ENCODE results near the gene UXS1. TPM values are rescaled to one million over a fixed set of nuclear protein-coding genes. Genes with fewer than 3 reads are reported as not detected.

The UXS1 gene
- total RNA-seq, 1 experiment from 2014 or later = 44.7 TPM

DNA sequence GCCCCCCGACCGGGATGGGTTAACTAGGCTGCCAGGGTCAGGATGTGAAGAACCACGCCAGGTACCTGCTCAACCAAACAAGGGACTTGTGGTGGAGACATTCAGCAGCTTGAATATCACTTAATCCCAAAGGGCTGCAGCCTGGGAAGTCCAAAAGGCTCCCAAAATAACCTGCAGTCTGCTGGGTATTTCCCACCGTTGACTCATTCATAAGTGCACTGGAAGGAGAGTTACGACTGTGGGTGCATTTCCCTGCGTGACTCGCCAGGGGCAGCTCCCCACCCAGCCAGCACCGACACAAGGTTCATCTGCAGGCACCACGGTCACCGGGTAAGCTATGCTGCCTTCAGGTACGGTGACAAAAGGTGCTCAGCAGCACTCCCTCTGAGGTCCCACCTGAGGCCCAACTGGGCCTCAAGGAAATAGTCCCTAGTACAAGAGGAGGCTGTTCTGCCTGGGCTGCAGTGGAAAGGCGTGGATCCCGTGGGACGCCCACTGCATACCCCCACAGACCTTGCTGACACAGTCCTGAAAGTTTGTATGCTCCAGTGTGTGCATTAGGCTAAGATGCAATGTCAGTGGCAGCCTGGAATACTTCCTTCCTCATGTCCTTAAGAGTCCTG lies 86.5 kb downstream of the UXS1 start (continued):
- TF ChIP-seq, protein P1, sequence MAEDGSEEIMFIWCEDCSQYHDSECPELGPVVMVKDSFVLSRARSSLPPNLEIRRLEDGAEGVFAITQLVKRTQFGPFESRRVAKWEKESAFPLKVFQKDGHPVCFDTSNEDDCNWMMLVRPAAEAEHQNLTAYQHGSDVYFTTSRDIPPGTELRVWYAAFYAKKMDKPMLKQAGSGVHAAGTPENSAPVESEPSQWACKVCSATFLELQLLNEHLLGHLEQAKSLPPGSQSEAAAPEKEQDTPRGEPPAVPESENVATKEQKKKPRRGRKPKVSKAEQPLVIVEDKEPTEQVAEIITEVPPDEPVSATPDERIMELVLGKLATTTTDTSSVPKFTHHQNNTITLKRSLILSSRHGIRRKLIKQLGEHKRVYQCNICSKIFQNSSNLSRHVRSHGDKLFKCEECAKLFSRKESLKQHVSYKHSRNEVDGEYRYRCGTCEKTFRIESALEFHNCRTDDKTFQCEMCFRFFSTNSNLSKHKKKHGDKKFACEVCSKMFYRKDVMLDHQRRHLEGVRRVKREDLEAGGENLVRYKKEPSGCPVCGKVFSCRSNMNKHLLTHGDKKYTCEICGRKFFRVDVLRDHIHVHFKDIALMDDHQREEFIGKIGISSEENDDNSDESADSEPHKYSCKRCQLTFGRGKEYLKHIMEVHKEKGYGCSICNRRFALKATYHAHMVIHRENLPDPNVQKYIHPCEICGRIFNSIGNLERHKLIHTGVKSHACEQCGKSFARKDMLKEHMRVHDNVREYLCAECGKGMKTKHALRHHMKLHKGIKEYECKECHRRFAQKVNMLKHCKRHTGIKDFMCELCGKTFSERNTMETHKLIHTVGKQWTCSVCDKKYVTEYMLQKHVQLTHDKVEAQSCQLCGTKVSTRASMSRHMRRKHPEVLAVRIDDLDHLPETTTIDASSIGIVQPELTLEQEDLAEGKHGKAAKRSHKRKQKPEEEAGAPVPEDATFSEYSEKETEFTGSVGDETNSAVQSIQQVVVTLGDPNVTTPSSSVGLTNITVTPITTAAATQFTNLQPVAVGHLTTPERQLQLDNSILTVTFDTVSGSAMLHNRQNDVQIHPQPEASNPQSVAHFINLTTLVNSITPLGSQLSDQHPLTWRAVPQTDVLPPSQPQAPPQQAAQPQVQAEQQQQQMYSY (CRISPR knock-in tag; IDR thresholded peaks at IDR 0.05) = no peak
- TF ChIP-seq, protein P2, sequence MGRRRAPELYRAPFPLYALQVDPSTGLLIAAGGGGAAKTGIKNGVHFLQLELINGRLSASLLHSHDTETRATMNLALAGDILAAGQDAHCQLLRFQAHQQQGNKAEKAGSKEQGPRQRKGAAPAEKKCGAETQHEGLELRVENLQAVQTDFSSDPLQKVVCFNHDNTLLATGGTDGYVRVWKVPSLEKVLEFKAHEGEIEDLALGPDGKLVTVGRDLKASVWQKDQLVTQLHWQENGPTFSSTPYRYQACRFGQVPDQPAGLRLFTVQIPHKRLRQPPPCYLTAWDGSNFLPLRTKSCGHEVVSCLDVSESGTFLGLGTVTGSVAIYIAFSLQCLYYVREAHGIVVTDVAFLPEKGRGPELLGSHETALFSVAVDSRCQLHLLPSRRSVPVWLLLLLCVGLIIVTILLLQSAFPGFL (CRISPR knock-in tag; IDR thresholded peaks at IDR 0.05; ENCODE audit: borderline replicate concordance) = no peak
- TF ChIP-seq, protein P3, sequence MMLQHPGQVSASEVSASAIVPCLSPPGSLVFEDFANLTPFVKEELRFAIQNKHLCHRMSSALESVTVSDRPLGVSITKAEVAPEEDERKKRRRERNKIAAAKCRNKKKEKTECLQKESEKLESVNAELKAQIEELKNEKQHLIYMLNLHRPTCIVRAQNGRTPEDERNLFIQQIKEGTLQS (CRISPR knock-in tag; conservative IDR thresholded peaks at IDR 0.05) = no peak
- TF ChIP-seq ZNF263 (CRISPR knock-in tag; IDR thresholded peaks at IDR 0.05; ENCODE audit: low read depth) (no peak), ZNF423 (CRISPR knock-in tag; IDR thresholded peaks at IDR 0.05) (no peak), ZBTB21 (CRISPR knock-in tag; IDR thresholded peaks at IDR 0.05; ENCODE audit: borderline replicate concordance) (no peak), TEAD1 (CRISPR knock-in tag; IDR thresholded peaks at IDR 0.05) (no peak), CREB1 (CRISPR knock-in tag; IDR thresholded peaks at IDR 0.05) (no peak), JAZF1 (CRISPR knock-in tag; IDR thresholded peaks at IDR 0.05) (no peak)
- TF ChIP-seq, protein P4, sequence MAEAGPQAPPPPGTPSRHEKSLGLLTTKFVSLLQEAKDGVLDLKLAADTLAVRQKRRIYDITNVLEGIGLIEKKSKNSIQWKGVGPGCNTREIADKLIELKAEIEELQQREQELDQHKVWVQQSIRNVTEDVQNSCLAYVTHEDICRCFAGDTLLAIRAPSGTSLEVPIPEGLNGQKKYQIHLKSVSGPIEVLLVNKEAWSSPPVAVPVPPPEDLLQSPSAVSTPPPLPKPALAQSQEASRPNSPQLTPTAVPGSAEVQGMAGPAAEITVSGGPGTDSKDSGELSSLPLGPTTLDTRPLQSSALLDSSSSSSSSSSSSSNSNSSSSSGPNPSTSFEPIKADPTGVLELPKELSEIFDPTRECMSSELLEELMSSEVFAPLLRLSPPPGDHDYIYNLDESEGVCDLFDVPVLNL (CRISPR knock-in tag; IDR thresholded peaks at IDR 0.05; ENCODE audit: borderline replicate concordance, low read depth) = no peak

DNA sequence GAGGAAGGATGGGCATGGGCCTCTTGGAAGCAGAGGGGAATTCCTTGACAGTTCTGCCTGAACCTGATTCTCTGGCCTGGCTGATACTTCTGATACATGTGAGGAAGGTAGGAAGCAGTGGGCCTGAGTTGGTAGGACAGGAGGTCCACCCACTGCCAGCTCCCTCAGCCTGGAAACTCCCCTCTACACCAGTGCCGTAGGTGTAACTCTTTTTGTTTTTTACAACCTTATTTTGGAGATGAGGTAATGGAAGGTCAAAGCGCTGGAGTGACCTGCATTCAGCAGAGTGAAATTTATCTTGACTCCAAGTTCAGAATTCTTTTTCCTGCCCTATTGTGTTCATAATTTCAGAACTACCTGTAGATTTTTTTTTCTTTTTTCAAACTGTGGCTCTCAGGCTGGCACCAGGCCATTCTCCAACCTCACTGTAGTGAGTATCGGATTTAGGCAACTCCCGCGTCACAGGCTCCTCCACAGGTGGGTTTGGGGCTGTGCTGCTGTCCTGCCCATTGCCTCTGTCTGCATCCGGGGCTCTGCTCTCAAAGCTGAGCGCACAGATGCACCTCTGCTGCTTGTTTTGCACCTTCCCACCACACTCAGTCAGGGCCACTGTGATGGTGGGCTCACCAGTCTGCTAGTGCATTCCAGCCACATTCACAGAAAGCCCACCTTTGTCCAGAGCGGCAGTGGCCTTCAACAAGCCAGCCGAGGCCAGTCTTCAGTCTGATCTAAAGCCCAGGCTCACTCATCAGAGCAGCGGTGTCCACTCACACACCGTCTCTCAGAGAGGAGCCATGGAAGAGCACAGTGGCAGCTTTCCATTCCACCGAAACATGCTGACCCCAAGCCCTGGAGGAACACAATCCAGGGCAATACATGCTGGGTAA lies 87.2 kb downstream of the UXS1 start:
- H3K4me3 Mint-ChIP-seq = no peak overlapping the region
- ChIA-PET CTCF (interaction anchor here (2.2 kb wide), 1 partner anchor 53 kb away, joined by 5 read pairs; no protein-coding TSS in a partner anchor), POLR2A (no interaction called here)
- DNase-seq (ENCODE audit: low spot score) (no peak), ATAC-seq (no peak)
- no peaks in the 10 kb centered on the region for H3K27me3 Mint-ChIP-seq (ENCODE audit: low read depth)
- H3K9me3 Mint-ChIP-seq = no peaks in the 10 kb centered on the region
- H3K4me1 Mint-ChIP-seq = peaks cover 5% of the 10 kb centered on the region; the same call in 1 of the 2 replicates
- peaks cover 31% of the 10 kb centered on the region for H3K36me3 Mint-ChIP-seq
- TF ChIP-seq GTF2I (CRISPR knock-in tag; conservative IDR thresholded peaks at IDR 0.05) (no peak), NFYB (CRISPR knock-in tag; conservative IDR thresholded peaks at IDR 0.05; ENCODE audit: low read depth) (no peak), ESRRA (CRISPR knock-in tag; IDR thresholded peaks at IDR 0.05; ENCODE audit: borderline replicate concordance) (no peak), SP1 (CRISPR knock-in tag; conservative IDR thresholded peaks at IDR 0.05) (no peak), CREB1 (CRISPR knock-in tag; IDR thresholded peaks at IDR 0.05) (no peak)
- TF ChIP-seq, protein P1 (CRISPR knock-in tag; IDR thresholded peaks at IDR 0.05) = no peak
- TF ChIP-seq, protein P5, sequence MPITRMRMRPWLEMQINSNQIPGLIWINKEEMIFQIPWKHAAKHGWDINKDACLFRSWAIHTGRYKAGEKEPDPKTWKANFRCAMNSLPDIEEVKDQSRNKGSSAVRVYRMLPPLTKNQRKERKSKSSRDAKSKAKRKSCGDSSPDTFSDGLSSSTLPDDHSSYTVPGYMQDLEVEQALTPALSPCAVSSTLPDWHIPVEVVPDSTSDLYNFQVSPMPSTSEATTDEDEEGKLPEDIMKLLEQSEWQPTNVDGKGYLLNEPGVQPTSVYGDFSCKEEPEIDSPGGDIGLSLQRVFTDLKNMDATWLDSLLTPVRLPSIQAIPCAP (CRISPR knock-in tag; IDR thresholded peaks at IDR 0.05) = no peak
- no peak overlapping the region; the same call in 1 of the 2 replicates for H3K27ac Mint-ChIP-seq

All from WTC11 (cell line).